Left lung (tissue), 10 donors: Measurements from ENCODE around the gene HDAC9. TPM values are rescaled to one million over a fixed set of nuclear protein-coding genes. Genes with fewer than 3 reads are reported as not detected.

Experiments used
- ATAC-seq: fragments of 200-7000 bp; cut with Tn5 transposase; one replicate; pipeline ENCODE4 v1.9.1; 2020; ENCODE audit warnings: moderate library complexity
- DNase-seq, 4 donors: peaks; one replicate each; pipeline ENCODE4 v3.0.0-alpha.2; 2013 to 2020
- H3K27ac ChIP-seq, 2 donors: fragments of 200-600 bp; sonication (generic) in 1 of 2; one replicate each; pipeline versions ENCODE4 v1.5.0 to v1.8.0; 2020 to 2021
- H3K27me3 ChIP-seq, 2 donors: fragments of 200-600 bp; sonication (generic) in 1 of 2; one replicate each; pipeline versions ENCODE4 v1.5.0 to v1.8.0; 2020 to 2021
- H3K36me3 ChIP-seq, 2 donors: fragments of 200-600 bp; sonication (generic) in 1 of 2; one replicate each; pipeline versions ENCODE4 v1.5.0 to v1.8.0; 2020 to 2021
- H3K4me1 ChIP-seq, 2 donors: fragments of 200-600 bp; one replicate each; pipeline ENCODE4 v1.8.0; 2021
- H3K4me3 ChIP-seq, 2 donors: fragments of 200-600 bp; sonication (generic) in 1 of 2; one replicate each; pipeline versions ENCODE4 v1.5.0 to v1.8.0; 2020 to 2021; ENCODE audit warnings: mild to moderate bottlenecking in 1 of 2
- H3K9me3 ChIP-seq, 2 donors: fragments of 200-600 bp; sonication (generic) in 1 of 2; one replicate each; pipeline versions ENCODE4 v1.5.0 to v1.8.0; 2020 to 2021
- intact Hi-C, 2 donors: fragments of 100-400 bp; cut with DNase I; formaldehyde crosslinking; loops; one replicate each; pipeline versions ENCODE4 v1.11.2 to v1.14.2; 2022
- polyA plus RNA-seq, 6 donors: library from polyadenylated mRNA; unstranded; fragments of 120-200 nt; gene quantifications; one replicate each; pipeline ENCODE4 v1.2.1, GENCODE V29; 2013; ENCODE audit not compliant: insufficient read length in 6 of 6
- total RNA-seq, 2 donors: library from RNA; stranded (reverse); fragmentation: NEBNext Ultra II Directional; extraction: Animal tissue kit (Norgen Biotek cat#: 25700); gene quantifications; one replicate each; pipeline ENCODE4 v1.2.1, GENCODE V29; 2021
- TF ChIP-seq, protein P1 (sequence below), 2 donors: fragments of 200-600 bp; sonication (generic) in 1 of 2; IDR thresholded peaks; one replicate each; pipeline versions ENCODE4 v1.5.0 to v1.8.0; 2021; ENCODE audit warnings: antibody characterized with exemption in 2 of 2
- donor health status: DM: no; HTN: yes; CAD: no.
- donor health status: DM: no; HTN: no; CAD: no.

Gene HDAC9
- total and polyA plus RNA-seq, 8 donors = 6.7 to 13.2 (median 9.6) TPM

DNA sequence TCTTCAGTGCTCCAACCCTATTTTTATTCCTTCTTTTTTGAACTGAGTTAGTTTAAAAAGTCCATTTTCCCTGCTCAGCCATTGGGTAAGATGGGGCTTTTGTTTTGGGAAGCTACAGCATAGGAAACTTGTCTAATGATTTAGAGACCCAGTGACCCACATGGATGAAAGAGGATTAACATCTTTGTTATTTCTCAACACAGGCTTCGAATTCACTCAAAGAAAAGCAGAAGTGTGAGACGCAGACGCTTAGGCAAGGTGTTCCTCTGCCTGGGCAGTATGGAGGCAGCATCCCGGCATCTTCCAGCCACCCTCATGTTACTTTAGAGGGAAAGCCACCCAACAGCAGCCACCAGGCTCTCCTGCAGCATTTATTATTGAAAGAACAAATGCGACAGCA lies 152.0 kb downstream of the HDAC9 start:
- ATAC-seq (no peak), DNase-seq (no peak)
- Histone ChIP-seq H3K4me1 (no peaks in the 10 kb centered on the region), H3K4me3 (no peak overlapping the region), H3K27ac (no peak overlapping the region), H3K36me3 (no peaks in the 10 kb centered on the region), H3K9me3 (no peaks in the 10 kb centered on the region), H3K27me3 (no peaks in the 10 kb centered on the region)
- intact Hi-C loops = no loop called here
- TF ChIP-seq, protein P1, sequence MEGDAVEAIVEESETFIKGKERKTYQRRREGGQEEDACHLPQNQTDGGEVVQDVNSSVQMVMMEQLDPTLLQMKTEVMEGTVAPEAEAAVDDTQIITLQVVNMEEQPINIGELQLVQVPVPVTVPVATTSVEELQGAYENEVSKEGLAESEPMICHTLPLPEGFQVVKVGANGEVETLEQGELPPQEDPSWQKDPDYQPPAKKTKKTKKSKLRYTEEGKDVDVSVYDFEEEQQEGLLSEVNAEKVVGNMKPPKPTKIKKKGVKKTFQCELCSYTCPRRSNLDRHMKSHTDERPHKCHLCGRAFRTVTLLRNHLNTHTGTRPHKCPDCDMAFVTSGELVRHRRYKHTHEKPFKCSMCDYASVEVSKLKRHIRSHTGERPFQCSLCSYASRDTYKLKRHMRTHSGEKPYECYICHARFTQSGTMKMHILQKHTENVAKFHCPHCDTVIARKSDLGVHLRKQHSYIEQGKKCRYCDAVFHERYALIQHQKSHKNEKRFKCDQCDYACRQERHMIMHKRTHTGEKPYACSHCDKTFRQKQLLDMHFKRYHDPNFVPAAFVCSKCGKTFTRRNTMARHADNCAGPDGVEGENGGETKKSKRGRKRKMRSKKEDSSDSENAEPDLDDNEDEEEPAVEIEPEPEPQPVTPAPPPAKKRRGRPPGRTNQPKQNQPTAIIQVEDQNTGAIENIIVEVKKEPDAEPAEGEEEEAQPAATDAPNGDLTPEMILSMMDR (IDR thresholded peaks at IDR 0.05) = no peak

DNA sequence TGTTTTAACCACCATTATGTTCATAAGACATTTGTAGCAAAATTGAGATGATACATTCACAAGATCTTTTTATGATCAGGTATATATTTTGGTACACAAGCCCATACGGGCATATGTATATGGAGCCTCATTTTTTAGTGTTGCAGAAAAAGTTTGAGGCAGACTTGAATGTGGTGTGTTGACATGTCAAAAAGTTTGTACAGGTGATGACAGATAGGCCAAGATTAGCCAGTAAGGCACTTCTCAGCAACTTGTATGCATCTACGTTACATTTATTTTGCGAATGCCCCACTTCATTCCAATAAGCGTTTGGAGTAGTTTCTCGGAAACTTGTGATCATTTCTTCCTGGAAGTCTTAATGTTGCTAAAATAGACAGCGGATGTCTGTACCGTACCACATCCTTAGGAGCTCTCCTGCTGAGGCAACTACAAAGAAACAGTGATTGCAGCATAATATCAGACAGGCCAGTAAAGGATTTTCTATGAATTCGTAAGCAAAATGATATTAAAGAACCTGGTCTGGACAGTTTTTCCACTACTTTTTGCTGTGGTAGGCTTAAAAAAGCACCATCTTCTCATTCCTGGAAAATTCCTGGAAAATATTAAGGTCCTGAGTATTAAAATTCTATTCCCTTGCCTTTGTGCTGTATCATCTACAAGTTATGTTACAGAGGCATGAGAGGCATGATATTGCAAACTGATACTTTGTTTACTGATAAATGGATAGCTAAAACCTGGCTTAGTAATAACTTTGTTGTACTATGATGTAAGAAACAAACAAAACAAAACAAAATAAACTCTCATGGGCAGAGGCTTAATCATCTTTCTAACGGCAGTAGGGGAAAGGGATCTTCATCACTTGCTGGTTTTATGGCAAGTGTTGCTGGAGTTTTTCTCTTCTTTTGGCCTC lies 153.6 kb downstream of the HDAC9 start:
- Histone ChIP-seq H3K27ac (no peak overlapping the region), H3K9me3 (no peaks in the 10 kb centered on the region), H3K27me3 (no peaks in the 10 kb centered on the region), H3K4me1 (no peaks in the 10 kb centered on the region), H3K4me3 (no peak overlapping the region), H3K36me3 (no peaks in the 10 kb centered on the region)
- intact Hi-C loops = no loop called here
- TF ChIP-seq, protein P1 (IDR thresholded peaks at IDR 0.05) = no peak
- ATAC-seq (no peak), DNase-seq (no peak)

DNA sequence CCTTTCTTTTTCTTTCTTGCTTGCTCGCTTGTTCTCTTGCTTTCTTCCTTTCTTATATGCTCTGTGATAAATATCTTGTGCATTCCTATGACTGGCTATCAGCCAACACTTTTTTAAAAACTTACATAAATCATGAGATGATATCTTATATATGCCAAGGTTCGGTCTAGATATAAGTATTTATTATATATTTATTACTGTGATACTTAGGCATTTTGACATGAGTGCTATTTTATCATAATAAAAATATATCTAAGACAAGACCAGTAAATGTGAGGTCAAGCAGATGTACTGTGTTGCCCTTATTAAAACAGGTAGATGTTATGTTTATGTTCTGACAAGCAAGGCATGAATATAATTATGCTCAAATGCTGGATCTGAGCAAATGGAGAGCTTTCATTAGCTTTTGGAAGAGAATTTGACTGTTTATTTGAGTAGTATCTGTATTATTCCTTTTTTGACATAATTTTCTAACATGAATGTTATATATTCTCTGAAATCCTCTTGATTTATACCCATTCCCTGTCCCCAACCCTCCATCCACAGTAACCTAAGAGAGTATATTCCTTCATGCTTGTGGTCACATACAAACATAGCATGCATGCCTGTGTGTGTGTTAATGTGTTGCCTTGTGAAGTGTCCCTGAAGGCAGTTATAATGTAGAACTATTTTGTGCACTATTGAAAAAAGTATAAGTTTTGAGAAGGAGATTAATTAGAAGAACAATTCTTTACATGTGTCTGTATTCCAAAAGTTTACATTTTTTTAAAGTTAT lies 158.0 kb downstream of the HDAC9 start:
- H3K27ac ChIP-seq = no peak overlapping the region
- ATAC-seq (no peak), DNase-seq (no peak)
- no peak overlapping the region for H3K4me3 ChIP-seq
- intact Hi-C loops = no loop called here
- H3K9me3 ChIP-seq = no peaks in the 10 kb centered on the region
- peaks cover 0 to 9% of the 10 kb centered on the region in 2 donors for H3K4me1 ChIP-seq
- TF ChIP-seq, protein P1 (IDR thresholded peaks at IDR 0.05) = no peak
- H3K36me3 ChIP-seq = no peaks in the 10 kb centered on the region
- no peaks in the 10 kb centered on the region for H3K27me3 ChIP-seq

DNA sequence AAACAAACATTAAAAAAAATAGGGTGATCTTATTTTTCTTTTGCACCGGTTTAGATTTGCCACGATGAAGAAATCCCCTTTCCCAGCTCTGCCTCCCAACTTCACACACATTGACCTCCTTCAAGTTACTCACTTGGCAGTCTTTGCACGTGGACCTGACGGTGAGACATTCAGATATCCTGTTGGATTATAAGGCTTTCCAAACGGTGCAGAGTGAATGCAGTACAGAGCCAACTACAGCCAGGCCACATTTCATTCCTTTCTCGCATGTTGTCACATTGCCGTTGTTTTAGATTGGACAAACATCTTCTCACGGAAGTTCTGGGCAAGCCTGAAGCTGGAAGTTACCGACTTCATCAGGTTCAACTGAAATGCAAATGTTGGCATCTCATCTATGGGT lies 159.2 kb downstream of the HDAC9 start:
- H3K27ac ChIP-seq = no peak overlapping the region
- DNase-seq (no peak), ATAC-seq (no peak)
- H3K27me3 ChIP-seq = no peaks in the 10 kb centered on the region
- H3K9me3 ChIP-seq = no peaks in the 10 kb centered on the region
- TF ChIP-seq, protein P1 (IDR thresholded peaks at IDR 0.05) = no peak
- H3K4me3 ChIP-seq = no peak overlapping the region
- intact Hi-C loops = no loop called here
- peaks cover 0 to 9% of the 10 kb centered on the region in 2 donors for H3K4me1 ChIP-seq
- no peaks in the 10 kb centered on the region for H3K36me3 ChIP-seq

DNA sequence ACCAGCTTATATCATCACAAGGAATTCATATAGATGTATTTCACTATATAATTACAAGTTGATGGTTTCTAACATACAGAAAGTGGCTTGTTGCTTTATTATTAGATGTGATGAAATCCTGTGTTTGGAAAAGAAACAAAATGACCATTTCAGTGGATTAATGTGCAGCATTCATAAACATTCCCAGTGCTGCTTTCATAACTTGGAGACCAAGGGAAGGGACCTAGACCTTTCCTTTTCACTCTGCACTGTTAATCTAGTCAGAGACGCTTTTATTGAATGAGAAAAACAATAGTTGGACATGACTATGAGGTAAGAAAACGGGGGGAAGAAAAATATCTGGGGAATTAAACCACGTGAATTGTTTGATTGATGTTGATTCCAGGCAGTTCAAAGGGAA lies 160.0 kb downstream of the HDAC9 start:
- no peaks in the 10 kb centered on the region for H3K27me3 ChIP-seq
- no peaks in the 10 kb centered on the region for H3K36me3 ChIP-seq
- ATAC-seq (no peak), DNase-seq (no peak)
- intact Hi-C loops = no loop called here
- H3K4me1 ChIP-seq = peaks cover 0 to 9% of the 10 kb centered on the region in 2 donors
- H3K27ac ChIP-seq = peak overlapping the region in 1 of 2 donors; percentile 26
- no peak overlapping the region for H3K4me3 ChIP-seq
- TF ChIP-seq, protein P1 (IDR thresholded peaks at IDR 0.05) = no peak
- no peaks in the 10 kb centered on the region for H3K9me3 ChIP-seq
